ENCODE results near the gene PSD4. TPM values are rescaled to one million over a fixed set of nuclear protein-coding genes. Genes with fewer than 3 reads are reported as not detected.
A peak's percentile ranks its signal among the peaks of the same experiment; 100 is the strongest.

PSD4 gene
- total RNA-seq, 1 experiment from 2014 or later: 2.5 TPM

DNA sequence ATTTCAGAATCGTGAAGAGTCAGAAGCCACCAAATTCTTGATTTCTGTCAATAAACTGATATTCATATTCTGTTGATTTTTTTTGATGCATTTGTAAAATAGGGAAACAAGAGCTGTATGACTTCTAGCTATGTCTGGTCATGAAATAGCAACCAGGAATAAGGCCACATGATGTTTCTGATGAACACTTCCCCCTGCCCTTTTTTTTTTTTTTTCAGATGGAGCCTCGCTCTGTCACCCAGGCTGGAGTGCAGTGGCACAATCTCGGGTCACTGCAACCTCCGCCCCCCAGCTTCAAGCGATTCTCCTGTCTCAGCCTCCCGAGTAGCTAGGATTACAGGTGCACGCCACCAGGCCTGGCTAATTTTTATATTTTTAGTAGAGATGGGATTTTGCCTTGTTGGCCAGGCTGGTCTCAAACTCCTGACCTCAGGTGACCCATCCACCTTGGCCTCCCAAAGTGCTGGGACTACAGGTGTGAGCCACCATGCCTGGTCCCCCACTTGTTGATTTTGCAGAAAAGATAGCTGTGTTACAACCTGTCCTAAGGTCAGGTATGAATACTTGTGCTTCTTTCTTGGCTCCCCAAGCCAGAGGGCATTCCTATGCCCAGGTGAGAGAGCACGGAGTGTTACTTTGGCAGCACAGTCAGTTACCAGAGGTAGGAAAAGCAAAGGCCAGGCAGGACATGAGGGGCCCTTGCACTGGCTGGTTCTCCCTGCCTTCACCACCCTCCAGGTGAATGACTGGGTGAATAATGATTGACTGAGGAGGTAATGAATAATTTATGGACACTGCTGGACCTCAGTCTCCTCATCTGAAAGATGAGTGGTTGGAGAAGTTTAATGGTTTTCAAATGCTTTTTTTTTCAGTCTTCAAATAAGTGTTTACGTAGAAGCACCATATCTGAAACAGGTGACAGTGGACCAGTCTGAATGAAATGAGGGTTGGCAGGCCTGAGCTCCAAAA lies 65.4 kb downstream of the PSD4 start:
- no peak for DNase-seq (ENCODE audit: low read depth)

DNA sequence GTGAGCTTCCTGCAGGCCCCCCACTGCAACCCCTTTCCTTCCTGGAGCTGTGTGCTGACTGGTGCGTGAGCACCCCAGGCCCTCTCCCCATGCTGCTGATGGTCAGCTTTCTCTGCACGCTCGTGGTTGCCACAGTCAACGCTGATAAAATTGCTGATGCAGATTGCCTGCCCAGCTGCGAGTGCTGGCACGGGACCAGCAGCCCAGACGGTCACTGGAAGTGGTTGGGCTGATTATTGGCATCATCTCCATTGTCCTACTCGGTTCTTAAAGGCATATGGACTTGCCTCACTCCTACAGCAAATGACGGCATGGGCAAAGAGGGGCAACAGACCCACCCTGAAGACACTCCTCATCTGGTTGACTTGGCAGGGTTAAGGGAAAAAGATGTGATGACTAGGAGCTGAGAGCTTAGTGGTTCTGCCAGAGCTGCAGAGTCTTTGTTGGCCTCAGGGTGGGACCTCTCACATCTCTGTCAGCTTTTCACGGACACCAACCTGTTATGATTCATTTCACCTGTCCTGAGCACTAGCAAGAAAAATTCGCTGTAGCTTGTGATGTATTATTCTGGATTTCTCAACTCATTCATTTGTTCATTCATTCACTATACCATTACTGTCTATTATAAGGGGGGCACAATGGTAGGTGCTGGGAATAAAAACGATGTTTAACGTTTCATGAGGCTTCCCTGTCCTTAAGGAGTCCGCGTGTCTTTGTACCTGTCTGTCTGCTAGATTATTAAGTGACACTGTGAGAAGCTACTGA lies 66.6 kb downstream of the PSD4 start:
- peak; percentile 98 for DNase-seq (ENCODE audit: low read depth)

DNA sequence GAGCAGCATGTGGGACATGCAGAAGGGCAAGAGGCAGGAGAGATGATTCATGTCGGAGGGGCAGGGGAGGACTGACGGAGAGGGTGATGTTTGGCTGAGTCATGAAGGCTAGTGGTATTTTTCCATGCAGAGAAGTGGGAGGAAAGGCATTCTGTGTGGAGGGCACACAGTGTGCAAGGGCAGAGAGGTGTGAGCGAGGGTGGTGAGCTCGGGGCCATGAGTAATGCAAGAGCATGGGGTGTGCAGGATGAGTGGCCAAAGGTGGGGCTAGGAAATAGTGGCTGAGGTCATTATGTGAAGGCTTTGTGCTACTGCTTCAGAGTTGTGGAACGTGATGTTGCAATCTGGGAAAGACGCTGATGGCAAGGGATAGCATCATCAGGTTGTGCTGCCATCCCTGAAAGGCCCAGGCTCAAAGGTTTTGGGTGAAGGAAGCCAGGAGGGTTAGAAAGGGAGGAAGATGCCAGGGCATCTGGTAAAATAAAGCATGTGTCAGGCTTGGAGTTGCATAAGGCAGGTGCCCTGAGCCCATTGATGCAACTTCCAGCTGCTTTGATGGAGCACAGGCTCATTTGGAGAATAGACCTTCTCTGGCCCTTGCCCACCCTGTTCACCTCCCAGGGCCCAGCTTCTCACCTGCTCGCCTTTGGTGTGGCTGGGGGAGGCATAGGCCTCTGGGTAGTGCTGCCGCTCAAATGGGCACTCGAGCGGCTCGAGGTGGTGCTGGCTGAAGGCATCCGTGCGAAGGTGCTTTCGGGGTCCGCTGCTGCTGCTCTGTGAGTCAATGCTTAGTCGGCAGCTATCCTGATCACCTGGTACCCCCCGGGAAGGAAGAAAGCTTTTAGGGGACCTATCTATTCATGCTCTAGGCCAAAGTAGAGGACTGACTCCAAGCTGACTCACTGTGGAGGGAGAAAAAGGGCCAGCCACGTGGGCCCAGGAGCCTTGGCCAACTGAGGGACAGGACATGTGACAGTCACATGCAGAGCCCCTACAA lies 67.4 kb downstream of the PSD4 start:
- DNase-seq (ENCODE audit: low read depth): peak; percentile 100

DNA sequence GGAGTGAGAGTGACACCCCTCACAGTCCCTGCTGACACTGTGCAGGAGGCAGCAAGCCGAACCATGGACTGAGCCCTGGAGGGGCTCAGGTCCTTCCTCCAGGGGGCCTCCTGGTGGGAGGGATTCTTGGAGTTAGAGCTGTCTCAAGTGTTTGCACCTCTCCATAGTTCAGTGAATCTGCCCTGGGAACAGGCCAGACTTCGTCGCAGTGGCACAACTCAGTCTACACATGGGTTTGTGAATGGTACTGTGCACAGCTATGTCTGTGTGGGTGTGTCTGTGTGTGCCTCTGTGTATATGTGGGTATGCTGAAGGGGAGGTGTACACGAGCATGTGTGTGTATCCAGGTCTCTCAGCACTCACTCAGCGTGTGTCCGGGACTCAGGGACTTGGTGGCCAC lies 68.6 kb downstream of the PSD4 start:
- DNase-seq (ENCODE audit: low read depth): no peak

DNA sequence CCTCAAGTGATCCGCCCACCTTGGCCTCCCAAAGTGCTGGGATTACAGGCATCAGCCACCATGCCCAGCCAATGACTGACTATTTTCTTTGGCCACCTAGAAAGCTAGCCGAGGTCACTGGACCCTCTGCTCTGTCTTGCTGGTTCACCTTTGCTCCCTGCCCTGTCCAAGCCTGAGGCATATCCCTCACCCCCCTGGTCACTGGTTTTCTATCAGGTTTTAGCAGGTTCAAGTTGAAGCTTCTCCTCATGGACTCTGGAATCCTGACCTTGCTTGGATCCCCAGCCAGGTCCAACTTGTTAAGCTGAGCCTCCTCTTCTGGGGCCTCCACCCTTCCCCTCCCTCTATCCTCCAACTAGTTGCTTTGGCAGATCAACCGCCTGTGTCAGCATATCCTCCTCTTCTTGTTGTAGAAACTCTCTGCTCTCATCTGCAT lies 71.5 kb downstream of the PSD4 start:
- no peak for DNase-seq (ENCODE audit: low read depth)

DNA sequence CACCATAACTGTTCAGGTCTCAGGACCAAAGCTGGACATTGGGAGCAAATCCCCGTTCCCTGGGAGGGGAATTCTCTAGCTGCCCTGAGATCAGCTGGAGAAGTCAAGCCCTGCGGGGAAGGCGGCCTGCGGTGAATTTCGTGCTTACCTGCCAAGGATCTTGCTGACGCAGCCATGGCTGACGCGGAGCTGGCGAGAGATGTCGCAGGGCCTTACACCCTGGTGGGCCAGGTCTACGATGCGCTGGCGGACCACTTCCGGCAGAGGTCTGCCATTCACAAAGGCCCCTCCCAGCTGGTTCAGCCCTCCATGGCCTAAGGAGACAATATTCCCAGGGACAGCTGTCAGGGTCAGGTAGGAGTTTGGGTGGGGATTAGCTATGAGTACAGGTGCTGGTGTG lies 72.8 kb downstream of the PSD4 start:
- no peak for DNase-seq (ENCODE audit: low read depth)

DNA sequence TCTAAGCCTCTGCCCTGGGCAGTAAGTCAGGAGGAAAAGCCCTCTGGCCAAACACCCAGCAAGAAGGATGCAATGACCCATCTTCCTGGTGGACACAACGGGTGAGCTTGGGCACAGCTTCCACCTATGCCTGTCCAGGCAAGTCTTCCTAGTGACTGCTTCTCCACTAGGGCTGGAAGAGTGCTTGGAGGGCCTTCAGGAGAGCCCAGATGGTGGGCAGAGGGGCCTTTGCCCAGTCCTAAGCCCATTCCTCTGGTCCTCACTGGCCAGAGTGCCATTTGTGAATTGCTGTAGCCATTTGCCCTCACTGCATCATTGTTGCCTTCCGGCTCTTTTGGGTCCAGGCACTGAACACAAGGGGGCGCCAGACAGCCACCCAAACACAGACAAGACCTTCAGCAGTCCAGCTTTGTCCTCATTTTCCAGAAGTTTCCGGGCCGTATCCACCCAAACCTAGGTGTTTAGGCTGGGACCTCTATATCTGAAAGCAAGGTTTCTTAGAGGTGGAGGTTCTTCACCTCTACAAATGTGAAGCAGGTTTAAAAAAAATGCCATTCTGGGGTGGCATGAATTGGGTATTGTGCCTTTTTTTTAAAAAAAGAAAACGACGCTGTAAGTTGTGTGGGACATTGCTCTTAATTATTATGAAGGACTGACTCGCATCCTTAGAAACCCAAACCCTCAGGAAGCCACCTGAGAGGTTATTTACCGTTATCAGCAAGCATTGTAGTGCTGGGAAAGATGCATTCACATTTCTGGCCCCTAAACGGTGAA lies 75.4 kb downstream of the PSD4 start:
- DNase-seq (ENCODE audit: low read depth): peak; percentile 78

DNA sequence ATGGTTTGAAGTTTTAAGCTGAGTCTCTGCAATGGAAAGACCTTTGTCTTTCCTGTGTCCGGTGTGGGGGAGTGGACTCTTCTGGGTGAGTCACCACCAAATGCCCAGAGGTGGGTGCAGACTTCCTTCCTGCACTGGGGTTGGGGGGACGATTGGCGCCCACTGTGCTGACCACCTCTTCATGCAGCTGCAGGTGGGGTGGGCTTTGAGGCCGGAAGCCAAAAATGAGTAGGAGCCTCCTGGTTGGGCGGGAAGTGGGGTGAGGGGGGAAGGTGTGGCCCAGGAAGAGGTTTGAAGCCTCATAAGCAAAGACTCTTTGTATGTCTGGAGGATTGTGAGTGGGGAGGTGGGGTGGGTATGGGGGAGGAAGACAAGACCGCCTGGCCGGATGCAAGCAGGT lies 77.3 kb downstream of the PSD4 start:
- DNase-seq (ENCODE audit: low read depth): peak; percentile 69

DNA sequence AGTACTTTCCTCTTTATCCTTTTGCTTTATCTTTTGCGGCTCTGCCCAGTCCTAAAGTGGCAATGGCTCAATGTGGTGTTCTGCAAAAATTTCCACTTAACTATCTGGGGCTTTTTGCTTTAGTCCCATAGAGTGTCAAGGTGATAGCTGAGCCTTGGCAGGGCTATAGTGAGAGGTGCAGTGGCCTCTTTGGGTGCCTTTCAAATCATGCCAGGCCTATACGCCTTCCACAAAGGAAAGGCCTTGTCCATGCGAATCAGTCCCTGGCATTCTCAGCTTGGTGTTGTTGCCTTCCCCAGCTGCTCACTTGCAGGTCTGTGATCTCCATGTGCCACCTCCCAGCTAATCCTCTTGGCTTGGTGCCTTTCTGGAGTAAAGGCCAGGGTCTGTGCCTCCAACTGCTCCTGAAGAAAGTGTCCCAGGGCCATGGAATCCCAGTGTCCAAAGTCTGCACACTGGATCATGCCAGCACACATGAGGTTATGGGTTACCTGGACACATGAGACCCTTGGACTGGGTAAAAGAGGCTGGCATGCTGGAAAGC lies 78.3 kb downstream of the PSD4 start:
- DNase-seq (ENCODE audit: low read depth): no peak

DNA sequence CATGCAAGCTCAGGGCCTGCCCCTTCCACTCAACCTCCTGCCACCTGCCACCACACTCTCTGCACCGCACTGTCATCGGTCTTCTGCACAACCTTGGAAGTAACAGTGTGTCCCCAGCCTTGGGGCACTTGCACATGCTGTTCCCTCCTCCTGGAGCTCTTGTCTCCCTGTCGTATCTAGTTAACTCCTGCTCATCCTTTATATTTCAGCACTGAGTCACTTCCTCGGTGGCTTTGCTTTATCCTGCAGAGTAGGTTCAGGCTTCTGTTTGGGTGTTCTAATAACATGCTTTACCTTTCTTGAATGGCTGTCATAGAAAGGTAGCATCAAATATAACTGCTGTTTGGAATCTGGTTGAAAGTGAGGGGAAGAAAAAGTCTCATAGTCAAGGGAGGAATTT lies 79.7 kb downstream of the PSD4 start:
- peak; percentile 51 for DNase-seq (ENCODE audit: low read depth)

DNA sequence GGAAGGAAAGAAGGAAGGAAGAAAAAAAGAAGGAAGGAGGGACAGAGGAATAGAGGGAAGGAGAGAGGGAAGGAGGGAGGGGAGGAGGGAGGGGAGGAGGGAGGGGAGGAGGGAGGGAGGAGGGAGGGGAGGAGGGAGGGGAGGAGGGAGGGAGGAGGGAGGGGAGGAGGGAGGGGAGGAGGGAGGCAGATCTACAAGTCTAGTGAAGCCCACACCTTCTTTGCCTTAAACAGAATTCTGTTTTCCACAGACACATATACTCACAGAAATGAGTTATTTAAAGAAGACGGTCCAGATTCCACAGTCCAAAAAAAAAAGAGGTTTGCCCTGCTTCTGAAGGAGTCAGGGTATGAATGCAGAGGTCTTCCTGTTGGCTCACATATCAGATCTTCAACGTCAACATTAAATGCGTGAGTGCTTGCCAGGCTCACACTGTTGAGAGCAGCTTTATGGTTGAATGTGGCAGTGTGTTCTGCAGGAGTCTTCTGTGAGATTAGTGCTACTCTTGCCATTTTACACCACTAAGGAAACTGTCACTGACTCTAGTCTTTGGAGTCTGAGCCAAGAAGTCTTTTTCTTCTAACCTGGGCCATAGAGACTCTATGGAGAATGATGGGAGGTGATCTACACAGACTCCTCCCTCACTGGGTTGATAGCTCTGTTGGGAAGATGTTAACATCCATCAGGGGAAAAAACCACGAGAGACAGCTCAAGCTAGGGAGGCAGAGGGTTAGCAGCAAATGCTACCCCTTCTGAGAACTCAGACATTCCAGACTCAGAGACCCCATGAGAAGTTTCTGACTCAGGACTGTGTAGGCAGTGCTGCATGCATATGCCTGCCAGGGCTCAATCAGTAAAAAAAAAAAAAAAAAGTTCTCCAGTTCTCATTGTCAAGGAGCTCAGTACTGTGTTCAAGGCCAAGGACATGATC lies 81.6 kb downstream of the PSD4 start:
- no peak for DNase-seq (ENCODE audit: low read depth)

DNA sequence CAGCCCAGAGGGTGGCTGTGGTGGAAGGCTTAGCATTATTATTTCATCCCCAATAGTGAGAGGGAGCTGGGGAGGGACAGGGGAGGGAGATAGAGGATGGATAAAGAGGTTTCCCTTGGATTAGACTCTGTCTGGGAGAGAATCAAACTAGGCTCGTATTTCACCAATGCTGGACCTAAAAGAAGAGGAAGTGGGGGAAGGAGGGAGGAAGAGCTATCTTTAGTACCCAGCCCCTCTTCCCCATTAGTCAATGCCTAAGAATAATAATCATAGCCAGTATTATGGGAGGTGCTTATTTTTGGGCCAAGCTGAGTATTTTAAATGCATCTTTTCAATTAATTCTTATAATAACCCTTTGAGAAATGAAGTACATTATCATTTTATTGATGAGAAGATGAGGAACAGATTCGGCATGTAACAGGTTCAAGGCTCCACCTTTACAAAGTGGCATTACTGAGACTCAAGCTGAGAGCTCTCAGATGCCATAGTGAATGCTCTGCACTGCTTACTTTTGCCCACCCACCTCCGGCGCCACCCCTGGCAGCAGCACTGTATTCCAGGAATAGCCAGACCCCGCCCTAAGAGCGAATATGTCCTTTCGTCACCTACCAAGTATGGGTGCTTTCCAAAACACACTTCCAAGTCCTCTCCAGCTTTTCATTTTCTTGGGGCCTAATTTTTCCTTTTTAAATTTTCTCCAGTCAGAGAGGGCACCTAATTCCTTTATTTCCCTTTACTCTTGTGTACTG lies 83.9 kb downstream of the PSD4 start:
- no peak for DNase-seq (ENCODE audit: low read depth)

DNA sequence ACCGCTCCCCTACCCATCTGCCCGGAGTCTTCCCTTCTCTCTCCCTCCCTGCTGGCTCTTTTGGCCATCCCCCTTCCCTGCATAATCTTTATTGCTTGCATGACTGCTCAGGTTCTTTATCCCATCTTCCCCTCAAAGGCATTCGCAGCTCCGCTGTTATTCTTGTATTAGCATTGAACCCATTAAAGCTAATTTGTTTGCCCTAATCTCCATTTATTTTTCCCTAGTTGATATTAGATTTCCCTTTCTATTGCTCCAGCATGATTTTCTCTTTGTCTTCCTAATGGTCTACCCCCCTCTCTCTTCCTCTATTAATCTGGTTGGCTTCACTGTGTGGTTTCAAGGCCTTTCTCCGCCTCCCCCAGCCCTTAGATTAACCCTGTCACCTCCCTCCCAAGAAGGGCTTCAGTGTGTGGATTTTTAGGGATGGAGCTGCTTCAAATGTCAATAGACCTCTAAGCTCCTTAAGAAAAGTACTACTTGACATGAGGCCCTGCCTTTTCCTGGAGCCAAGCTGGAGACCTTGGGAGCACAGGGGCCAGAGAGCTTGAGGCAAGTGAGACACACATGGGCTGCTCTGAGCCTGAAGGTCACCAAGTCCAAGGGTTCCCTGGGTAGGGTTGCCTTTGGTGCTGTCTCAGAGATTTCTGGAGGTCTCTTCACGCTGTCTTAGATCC lies 84.8 kb downstream of the PSD4 start:
- DNase-seq (ENCODE audit: low read depth): no peak

Other genes starting within 250 kb of the PSD4 start
- 0.24 and 0.59 TPM in 2 replicates for gene IL36G, start 196.0 kb upstream of the PSD4 start, total RNA-seq (2014; rRNA removed; shearing (Covaris generic))
- not detected in 2 replicates for gene IL36A, start 168.5 kb upstream of the PSD4 start, total RNA-seq (2014; rRNA removed; shearing (Covaris generic))
- gene IL36B, start 121.1 kb upstream of the PSD4 start, total RNA-seq (2014; rRNA removed; shearing (Covaris generic)): not detected in 2 replicates
- not detected in 2 replicates for gene IL36RN, start 114.8 kb upstream of the PSD4 start, total RNA-seq (2014; rRNA removed; shearing (Covaris generic))
- not detected in 2 replicates for gene IL1F10, start 106.0 kb upstream of the PSD4 start, total RNA-seq (2014; rRNA removed; shearing (Covaris generic))
- gene IL1RN, start 46.4 kb upstream of the PSD4 start, total RNA-seq (2014; rRNA removed; shearing (Covaris generic)): 0.48 TPM in 1 of 2 replicates, not detected in the other
- gene PAX8, start 105.0 kb downstream of the PSD4 start, total RNA-seq (2014; rRNA removed; shearing (Covaris generic)): 5.4 and 12.6 TPM in 2 replicates

Data from RPMI7951 (cell line).